Panc1 (cell line): Measurements from ENCODE around the gene PLD1. TPM values are rescaled to one million over a fixed set of nuclear protein-coding genes. Genes with fewer than 3 reads are reported as not detected.

Experiments used
- ATAC-seq: fragments of 200-7000 bp; cut with Tn5 transposase; 2 replicates; pipeline ENCODE4 v1.9.1; 2020; ENCODE audit warnings: mild to moderate bottlenecking, moderate library complexity
- BruUV-seq: library from RNA; stranded (reverse); fragments of 400-500 nt; replicated peaks from 2 replicates; lab custom pipeline; 2021; lab: Mats Ljungman, UMichigan
- CTCF ChIA-PET: fragments of 300-600 bp; sonication (Branson Sonifier 250); formaldehyde crosslinking; loops from one replicate; lab custom pipeline; 2022; ENCODE audit warnings: antibody characterized with exemption; lab: Charles Lee
- POLR2A ChIA-PET: fragments of 300-600 bp; sonication (Branson Sonifier 250); formaldehyde crosslinking; loops from one replicate; lab custom pipeline; 2022; ENCODE audit warnings: antibody characterized with exemption; lab: Charles Lee
- DNase-seq: peaks from one replicate; pipeline ENCODE4 v3.0.0-alpha.2; 2010; ENCODE audit warnings: low read depth, low spot score
- H3K27ac ChIP-seq: 2 replicates; pipeline ENCODE4 v1.5.1; 2011; ENCODE audit warnings: mild to moderate bottlenecking, low read length, inconsistent platforms
- H3K27me3 ChIP-seq: fragments of 200-500 bp; sonication (Bioruptor generic); 2 replicates; pipeline ENCODE4 v1.6.0; 2014; ENCODE audit warnings: low read length, inconsistent platforms; ENCODE audit not compliant: control insufficient read depth, insufficient read depth
- H3K36me3 ChIP-seq: fragments of 200-500 bp; sonication (Bioruptor generic); 2 replicates; pipeline ENCODE4 v1.5.1; 2014; ENCODE audit warnings: inconsistent platforms, mild to moderate bottlenecking, low read length, moderate library complexity; ENCODE audit not compliant: control insufficient read depth, insufficient read depth
- H3K4me1 ChIP-seq: 2 replicates; pipeline ENCODE4 v1.5.1; 2011; ENCODE audit warnings: inconsistent platforms, mild to moderate bottlenecking, low read length, moderate library complexity; ENCODE audit not compliant: control insufficient read depth, insufficient read depth
- H3K4me3 ChIP-seq, 2 experiments: 2 replicates each; pipeline ENCODE4 v1.5.1; 2011 to 2012; ENCODE audit warnings: low read depth in 2 of 2, low read length in 2 of 2, mild to moderate bottlenecking in 2 of 2, inconsistent platforms in 1 of 2, moderate library complexity in 1 of 2
- H3K9me3 ChIP-seq: fragments of 200-500 bp; sonication (Bioruptor generic); 2 replicates; pipeline ENCODE4 v1.5.1; 2014; ENCODE audit warnings: low read depth, mild to moderate bottlenecking, inconsistent platforms, low read length, moderate library complexity; ENCODE audit not compliant: control insufficient read depth, insufficient read depth
- CTCF ChIP-seq: fragments of 450-650 bp; IDR thresholded peaks from 2 replicates; pipeline ENCODE4 v1.5.1; 2017; ENCODE audit warnings: mild to moderate bottlenecking
- POLR2AphosphoS5 ChIP-seq: IDR thresholded peaks from 2 replicates; pipeline ENCODE4 v1.6.1; 2012; ENCODE audit warnings: mild to moderate bottlenecking, low read depth, low read length, moderate library complexity
- REST ChIP-seq, 2 experiments: IDR thresholded peaks; 2 replicates each; pipeline ENCODE4 v1.6.1; 2011 to 2012; ENCODE audit warnings: low read depth in 2 of 2, control low read depth in 1 of 2, low read length in 1 of 2, mild to moderate bottlenecking in 1 of 2, moderate library complexity in 1 of 2; ENCODE audit not compliant: insufficient read depth in 1 of 2
- SIN3A ChIP-seq: IDR thresholded peaks from 2 replicates; pipeline ENCODE4 v1.6.1; 2012; ENCODE audit warnings: low read depth, mild to moderate bottlenecking, low read length, moderate library complexity, borderline replicate concordance; ENCODE audit not compliant: insufficient read depth
- TCF7L2 ChIP-seq: IDR thresholded peaks from 2 replicates; pipeline ENCODE4 v1.6.1; 2011; ENCODE audit warnings: mild to moderate bottlenecking, low read depth, low read length, inconsistent platforms
- in situ Hi-C: cut with HindIII; loops from 2 replicates; pipeline ENCODE4 v1.10.0; 2016; ENCODE audit warnings: low sequenced_read_pairs, low pct_unique_long_range_greater_than_20kb
- intact Hi-C: fragments of 100-400 bp; cut with micrococcal nuclease; formaldehyde crosslinking; loops from one replicate; pipeline ENCODE4 v1.10.0; 2022; ENCODE audit not compliant: unreplicated experiment
- total RNA-seq: library from RNA; stranded (reverse); gene quantifications from one replicate; pipeline ENCODE4 v1.2.1, GENCODE V29; 2021; ENCODE audit not compliant: unreplicated experiment

The PLD1 gene
- total RNA-seq, 1 experiment from 2014 or later, result 20.6 TPM

GRCh38 chr3:171743327-171744157 lies 66.7 kb downstream of the PLD1 start:
- intact Hi-C loops, result no loop called here
- Histone ChIP-seq H3K9me3 (no peaks in the 10 kb centered on the region), H3K27me3 (no peaks in the 10 kb centered on the region), H3K4me1 (no peaks in the 10 kb centered on the region; the same call in 1 of the 2 replicates), H3K36me3 (no peaks in the 10 kb centered on the region), H3K4me3 (no peak overlapping the region), H3K27ac (no peak overlapping the region)
- POLR2A ChIA-PET, result interaction anchor here (0.5 to 1.4 kb wide), 2 partner anchors 14 to 409 kb away, joined by 3 to 5 read pairs; no protein-coding TSS in a partner anchor
- DNase-seq, result no peak
- in situ Hi-C loops, result no loop called here
- CTCF ChIA-PET, result no interaction called here
- no TSS peak for BruUV-seq
- no peak for TF ChIP-seq SIN3A
- TF ChIP-seq CTCF, result no peak
- no peak for TF ChIP-seq TCF7L2
- TF ChIP-seq REST (IDR thresholded peaks at IDR 0.05; ENCODE audit: insufficient read depth in 1 of 2, low read depth in 2 of 2, low read length in 1 of 2), result no peak
- no peak for TF ChIP-seq POLR2AphosphoS5
- no peak for ATAC-seq

GRCh38 chr3:171741377-171741776 lies 68.9 kb downstream of the PLD1 start:
- Histone ChIP-seq H3K4me1 (peaks cover 4% of the 10 kb centered on the region; the same call in 1 of the 2 replicates), H3K9me3 (no peaks in the 10 kb centered on the region), H3K27ac (no peak overlapping the region), H3K27me3 (no peaks in the 10 kb centered on the region), H3K36me3 (no peaks in the 10 kb centered on the region), H3K4me3 (no peak overlapping the region)
- CTCF ChIA-PET, result no interaction called here
- ATAC-seq (peak; percentile 44; the same call in 1 of the 2 replicates), DNase-seq (no peak)
- no TSS peak for BruUV-seq
- in situ Hi-C loops (no loop called here), intact Hi-C loops (no loop called here)
- TF ChIP-seq TCF7L2 (peak; percentile 90), SIN3A (no peak)
- POLR2A ChIA-PET, result no interaction called here

- H3K9me3 ChIP-seq, result no peaks in the 10 kb centered on the region
- BruUV-seq, result no TSS peak
- H3K27me3 ChIP-seq, result no peaks in the 10 kb centered on the region
- no peak for DNase-seq
- ATAC-seq, result no peak
- CTCF ChIA-PET, result no interaction called here
- in situ Hi-C loops (no loop called here), intact Hi-C loops (no loop called here)
- POLR2A ChIA-PET, result no interaction called here
- no peak for TF ChIP-seq TCF7L2
- TF ChIP-seq SIN3A, result no peak
- TF ChIP-seq POLR2AphosphoS5, result no peak
- no peak for TF ChIP-seq CTCF
- no peak for TF ChIP-seq REST (IDR thresholded peaks at IDR 0.05; ENCODE audit: insufficient read depth in 1 of 2, low read depth in 2 of 2, low read length in 1 of 2)
- peaks cover 5% of the 10 kb centered on the region; the same call in 1 of the 2 replicates for H3K4me1 ChIP-seq
- H3K27ac ChIP-seq, result no peak overlapping the region
- no peaks in the 10 kb centered on the region for H3K36me3 ChIP-seq
- no peak overlapping the region for H3K4me3 ChIP-seq
Observed at GRCh38 chr3:171736556-171736955, 73.7 kb downstream of the PLD1 start.
